SIG-M5 (cell line): ENCODE measurements around the gene TMED5.
"Not testable (repeated sequence)": the region's sequence is repeated elsewhere in the genome, so short reads cannot be mapped to it uniquely, and the experiment has no call there.

Source experiments
- DNase-seq: peaks from one replicate; lab custom pipeline; 2025; lab: John Stamatoyannopoulos, UW

Gene TMED5

GRCh38 chr1:93179886-93180722 lies at the start of gene TMED5:
TMED5 (minus strand) TSS chr1:93180413; CDS start chr1:93180242, 171 bp downstream.
- DNase-seq = peak; percentile 86

GRCh38 chr1:93223023-93223675 lies 42.9 kb upstream of the TMED5 start:
- no peak for DNase-seq

- DNase-seq = no peak
Observed at GRCh38 chr1:93221913-93222312, 41.7 kb upstream of the TMED5 start.

DNA sequence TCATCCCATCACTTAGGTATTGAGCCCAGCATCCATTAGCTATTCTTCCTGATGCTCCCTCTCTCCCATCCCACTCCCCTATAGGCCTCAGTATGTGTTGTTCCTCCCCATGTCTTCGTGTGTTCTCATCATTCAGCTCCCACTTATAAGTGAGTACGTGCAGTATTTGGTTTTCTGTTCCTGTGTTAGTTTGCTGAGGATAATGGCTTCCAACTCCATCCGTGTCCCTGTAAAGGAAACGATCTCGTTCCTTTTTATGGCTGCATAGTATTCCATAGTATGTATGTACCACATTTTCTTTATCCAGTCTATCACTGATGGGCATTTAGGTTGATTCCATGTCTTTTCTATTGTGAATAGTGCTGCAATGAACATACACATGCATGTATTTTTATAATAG lies 40.5 kb upstream of the TMED5 start:
- not testable (repeated sequence) for DNase-seq

- no peak for DNase-seq
Observed at GRCh38 chr1:93219443-93219842, 39.2 kb upstream of the TMED5 start.

- no peak for DNase-seq
Observed at GRCh38 chr1:93215322-93215721, 35.1 kb upstream of the TMED5 start.

DNA sequence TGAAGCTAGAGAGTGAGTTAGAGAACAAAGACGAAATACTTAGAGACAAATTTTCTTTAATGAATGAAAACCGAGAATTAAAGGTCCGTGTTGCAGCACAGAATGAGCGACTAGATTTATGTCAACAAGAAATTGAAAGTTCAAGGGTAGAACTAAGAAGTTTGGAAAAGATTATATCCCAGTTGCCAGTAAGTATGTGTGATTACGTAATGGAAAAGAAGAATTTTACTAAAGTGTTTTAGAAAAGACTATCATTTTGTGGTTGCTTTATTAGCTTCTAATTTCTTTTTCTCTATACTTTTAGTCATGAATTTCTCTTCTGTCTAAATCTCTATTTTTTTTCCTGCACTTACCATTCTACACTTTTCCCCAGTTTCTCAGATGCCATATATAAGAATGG lies 27.0 kb upstream of the TMED5 start:
- DNase-seq = no peak

DNA sequence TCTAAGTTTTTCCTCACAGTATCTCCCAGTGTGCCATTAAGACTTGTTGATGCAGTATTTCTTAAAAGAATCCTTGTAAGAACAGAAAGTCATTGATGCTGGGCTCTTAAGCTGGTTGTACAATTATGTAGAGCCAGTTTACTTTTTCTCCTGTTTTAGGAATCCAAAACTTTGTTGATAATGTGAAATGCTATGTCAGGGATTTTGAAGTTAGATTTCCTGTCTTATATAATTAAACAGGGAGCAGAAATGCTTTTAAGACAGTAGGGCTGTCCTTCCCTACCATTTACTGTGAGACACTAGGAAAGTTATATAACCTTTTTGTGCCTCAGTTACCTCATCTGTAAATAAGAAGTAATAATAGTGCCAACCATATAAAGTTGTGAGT lies 26.3 kb upstream of the TMED5 start:
- no peak for DNase-seq

DNA sequence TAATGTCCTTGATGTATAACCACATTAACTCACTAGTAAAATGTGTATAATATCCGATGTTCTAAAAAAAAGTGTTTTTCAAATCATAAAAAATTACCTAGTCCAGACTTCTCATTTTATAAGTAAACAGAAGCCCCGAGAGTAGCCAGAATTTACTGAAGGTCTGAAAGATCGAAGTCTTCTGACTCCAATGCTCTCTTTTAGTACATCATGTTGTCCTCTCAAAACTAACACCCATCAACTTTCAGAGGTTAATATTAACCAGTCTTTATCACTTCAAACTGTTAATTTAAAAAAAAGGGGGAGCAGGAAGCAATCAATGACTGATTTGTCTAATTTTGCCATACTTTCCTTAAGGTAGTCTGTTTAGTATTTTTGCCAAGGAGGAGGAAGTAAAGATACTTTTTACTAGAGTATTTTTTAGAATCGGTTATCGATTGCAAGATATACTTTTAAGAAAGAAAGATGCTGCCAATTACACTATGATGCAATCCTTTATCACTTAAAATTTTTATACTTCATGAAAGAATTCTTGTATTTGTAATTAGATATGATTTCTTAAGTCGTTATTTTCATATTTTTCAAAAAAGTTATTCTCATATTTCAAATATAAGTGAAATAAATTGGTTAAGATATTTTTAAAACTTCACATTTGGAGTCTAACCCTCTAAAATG lies 25.8 kb upstream of the TMED5 start:
- DNase-seq = no peak

GRCh38 chr1:93200714-93201113 lies 20.5 kb upstream of the TMED5 start:
- no peak for DNase-seq

- no peak for DNase-seq
Observed at GRCh38 chr1:93200086-93200620, 19.9 kb upstream of the TMED5 start.

- no peak for DNase-seq
Observed at GRCh38 chr1:93199150-93199549, 18.9 kb upstream of the TMED5 start.

DNA sequence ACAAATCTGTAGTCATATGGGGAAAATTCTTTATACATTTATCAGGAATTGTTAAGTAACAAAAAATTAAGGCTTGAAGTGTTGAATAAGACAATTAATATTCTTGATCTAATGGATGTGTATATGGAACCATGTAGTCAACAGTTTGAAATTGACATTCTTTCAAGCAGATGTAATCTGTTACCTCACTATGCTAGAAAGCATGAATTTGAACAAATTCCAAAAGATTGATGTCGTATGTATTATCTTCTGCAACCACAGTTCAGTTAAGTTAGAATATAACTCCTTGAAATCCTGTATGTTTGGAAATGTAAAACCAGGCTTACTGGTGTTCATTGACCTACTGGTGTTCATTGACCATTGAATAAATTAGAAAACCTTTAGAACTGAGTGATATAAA lies 16.4 kb upstream of the TMED5 start:
- no peak for DNase-seq

DNA sequence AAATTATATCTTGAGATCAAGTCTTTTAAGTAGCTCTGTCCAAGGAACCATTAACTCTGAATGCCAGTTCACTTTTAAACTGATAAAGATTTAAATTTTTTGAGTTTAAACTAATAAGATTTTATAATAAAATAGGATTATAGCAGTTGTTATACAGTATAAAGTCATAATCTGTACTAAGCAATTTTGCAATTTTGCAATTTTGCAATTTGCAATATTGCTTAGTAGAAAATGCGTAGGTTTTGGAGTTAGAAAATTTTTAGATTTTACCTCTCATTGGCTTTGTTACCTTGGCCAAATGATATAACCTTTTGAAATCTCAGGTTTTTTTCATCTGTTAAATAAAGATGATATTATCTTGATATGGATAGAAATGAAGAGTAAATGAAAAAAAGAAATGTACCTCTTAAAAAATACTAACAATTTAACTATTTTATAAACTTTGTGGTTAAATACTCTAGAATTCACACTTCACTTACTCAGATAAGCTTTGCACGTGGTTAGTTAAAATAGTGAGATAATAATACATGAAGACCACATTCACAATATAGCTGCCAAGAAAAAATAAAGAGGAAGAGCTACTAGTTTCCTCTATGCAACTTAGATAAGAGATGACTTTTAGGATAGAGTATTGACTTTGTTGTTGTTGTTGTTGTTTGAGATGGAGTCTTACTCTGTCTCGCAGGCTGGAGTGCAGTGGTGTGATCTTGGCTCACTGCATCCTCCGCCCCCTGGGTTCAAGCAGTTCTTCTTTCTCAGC lies 14.2 kb upstream of the TMED5 start:
- DNase-seq = no peak

GRCh38 chr1:93190432-93190831 lies 10.2 kb upstream of the TMED5 start:
- no peak for DNase-seq

GRCh38 chr1:93186667-93187066 lies 6.5 kb upstream of the TMED5 start:
- DNase-seq = no peak

- DNase-seq = no peak
Observed at GRCh38 chr1:93180723-93181613, 755 bp upstream of the TMED5 start, which contains the start of gene CCDC18. CCDC18 (plus strand) TSS chr1:93180724; CDS start chr1:93183362, 2,638 bp downstream.

DNA sequence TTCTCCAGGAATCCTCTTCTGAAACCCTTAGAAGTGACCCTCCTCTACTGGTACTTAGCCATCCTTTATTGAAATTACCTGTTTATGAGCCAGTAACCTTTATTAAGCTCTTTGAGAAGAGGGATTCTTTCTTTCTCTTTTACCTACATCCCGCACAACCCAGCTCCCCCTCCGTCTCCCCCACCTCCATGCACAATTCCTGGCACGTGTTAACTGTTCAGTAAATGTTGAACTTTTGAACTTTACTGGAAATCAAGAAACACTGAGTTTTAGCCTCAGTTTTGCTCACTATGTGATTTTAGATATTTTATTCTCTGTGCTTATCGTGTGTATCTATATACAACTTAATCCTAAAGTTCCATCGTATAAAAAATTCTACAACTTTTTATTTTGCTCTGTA lies 1.8 kb downstream of the TMED5 start:
- no peak for DNase-seq

GRCh38 chr1:93177991-93178390 lies 2.2 kb downstream of the TMED5 start:
- DNase-seq = no peak

DNA sequence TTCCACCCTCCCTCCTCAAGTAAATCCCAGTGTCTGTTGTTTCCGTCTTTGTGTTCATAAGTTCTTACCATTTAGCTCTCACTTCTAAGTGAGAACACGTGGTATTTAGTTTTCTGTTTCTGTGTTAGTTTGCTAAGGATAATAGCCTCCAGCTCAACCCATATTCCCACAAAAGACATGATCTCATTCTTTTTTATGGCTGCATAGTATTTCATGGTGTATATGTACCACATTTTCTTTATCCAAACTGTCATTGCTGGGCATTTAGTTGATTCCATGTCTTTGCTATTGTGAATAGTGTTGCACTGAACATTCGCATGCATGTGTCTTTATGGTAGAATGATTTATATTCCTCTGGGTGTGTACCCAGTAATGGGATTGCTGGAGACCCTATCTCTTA lies 5.6 kb downstream of the TMED5 start:
- DNase-seq = not testable (repeated sequence)

DNA sequence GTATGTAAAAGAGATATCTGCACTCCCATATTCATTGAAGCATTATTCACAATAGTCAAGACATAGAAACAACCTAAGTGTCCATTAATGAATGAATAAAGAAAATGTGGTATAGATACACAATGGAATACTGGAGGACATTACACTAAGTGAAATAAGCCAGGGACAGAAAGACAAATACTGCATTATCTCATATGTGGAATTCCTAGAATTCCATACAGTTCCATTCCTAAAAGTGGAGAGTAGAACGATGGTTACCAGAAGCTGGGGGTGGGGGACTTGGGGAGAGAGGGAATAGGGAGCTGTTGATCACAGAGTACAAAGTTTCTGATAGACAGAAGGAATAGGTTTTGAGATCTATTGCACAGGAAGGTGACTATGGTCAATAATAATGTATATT lies 7.4 kb downstream of the TMED5 start:
- DNase-seq = no peak
